Nephron (organoid): ENCODE measurements around the gene SH2D5.
A peak's percentile ranks its signal among the peaks of the same experiment; 100 is the strongest.

Source experiments
- H3K27ac Mint-ChIP-seq, 3 experiments: 2 replicates each; pipeline ENCODE4 v1.8.0; 2020; ENCODE audit warnings: mixed read lengths in 3 of 3, mild to moderate bottlenecking in 2 of 3, moderate library complexity in 1 of 3
- H3K27me3 Mint-ChIP-seq: 2 replicates; pipeline ENCODE4 v1.8.0; 2021; ENCODE audit warnings: low read depth, mild to moderate bottlenecking, moderate library complexity, mixed read lengths
- H3K36me3 Mint-ChIP-seq: 2 replicates; pipeline ENCODE4 v1.8.0; 2020; ENCODE audit warnings: low read depth, mixed read lengths
- H3K4me1 Mint-ChIP-seq: 2 replicates; pipeline ENCODE4 v1.8.0; 2020; ENCODE audit warnings: mixed read lengths
- H3K4me3 Mint-ChIP-seq, 3 experiments: 2 replicates each; pipeline ENCODE4 v1.8.0; 2020; ENCODE audit warnings: mild to moderate bottlenecking in 3 of 3, mixed read lengths in 3 of 3, moderate library complexity in 2 of 3
- H3K9me3 Mint-ChIP-seq: 2 replicates; pipeline ENCODE4 v1.8.0; 2020; ENCODE audit warnings: mixed read lengths
- CTCF ChIP-seq, 3 experiments: fragments of 200-600 bp; sonication (generic); IDR thresholded peaks; one replicate each; pipeline ENCODE4 v1.5.0; 2021; ENCODE audit warnings: antibody characterized with exemption in 3 of 3; ENCODE audit not compliant: unreplicated experiment in 3 of 3

The SH2D5 gene

GRCh38 chr1:20689645-20690056, 42.9 kb downstream of the SH2D5 start:
- Mint-ChIP-seq H3K9me3 (peaks cover 8% of the 10 kb centered on the region), H3K36me3 (no peaks in the 10 kb centered on the region), H3K4me3 (no peak overlapping the region), H3K4me1 (peaks cover 9% of the 10 kb centered on the region), H3K27ac (no peak overlapping the region), H3K27me3 (no peaks in the 10 kb centered on the region)
- TF ChIP-seq CTCF (IDR thresholded peaks at IDR 0.05; ENCODE audit: unreplicated experiment in 3 of 3), result no peak

GRCh38 chr1:20686883-20687725, 45.4 kb downstream of the SH2D5 start:
- no peaks in the 10 kb centered on the region for H3K36me3 Mint-ChIP-seq
- no peak overlapping the region for H3K4me3 Mint-ChIP-seq
- no peaks in the 10 kb centered on the region for H3K27me3 Mint-ChIP-seq
- H3K27ac Mint-ChIP-seq, result no peak overlapping the region
- peaks cover 9% of the 10 kb centered on the region for H3K4me1 Mint-ChIP-seq
- no peak for TF ChIP-seq CTCF (IDR thresholded peaks at IDR 0.05; ENCODE audit: unreplicated experiment in 3 of 3)
- H3K9me3 Mint-ChIP-seq, result peaks cover 3% of the 10 kb centered on the region

GRCh38 chr1:20685741-20686140, 46.8 kb downstream of the SH2D5 start:
- H3K4me1 Mint-ChIP-seq, result peaks cover 9% of the 10 kb centered on the region
- TF ChIP-seq CTCF (IDR thresholded peaks at IDR 0.05; ENCODE audit: unreplicated experiment in 3 of 3), result no peak
- H3K27ac Mint-ChIP-seq, result peak overlapping the region in 2 of 3 experiments; percentile 27 to 35
- H3K4me3 Mint-ChIP-seq, result no peak overlapping the region
- no peaks in the 10 kb centered on the region for H3K27me3 Mint-ChIP-seq
- H3K36me3 Mint-ChIP-seq, result no peaks in the 10 kb centered on the region
- H3K9me3 Mint-ChIP-seq, result no peaks in the 10 kb centered on the region

- H3K27me3 Mint-ChIP-seq, result no peaks in the 10 kb centered on the region
- H3K4me3 Mint-ChIP-seq, result no peak overlapping the region
- TF ChIP-seq CTCF (IDR thresholded peaks at IDR 0.05; ENCODE audit: unreplicated experiment in 3 of 3), result no peak
- no peaks in the 10 kb centered on the region for H3K9me3 Mint-ChIP-seq
- no peaks in the 10 kb centered on the region for H3K36me3 Mint-ChIP-seq
- peak overlapping the region; percentile 6 to 35 (median 27) for H3K27ac Mint-ChIP-seq
- peaks cover 9% of the 10 kb centered on the region for H3K4me1 Mint-ChIP-seq
These were observed 47.3 kb downstream of the SH2D5 start for GRCh38 chr1:20685099-20685662.

GRCh38 chr1:20684651-20685050, 47.9 kb downstream of the SH2D5 start:
- Mint-ChIP-seq H3K4me1 (peaks cover 9% of the 10 kb centered on the region), H3K27ac (peak overlapping the region in 1 of 3 experiments; percentile 6), H3K4me3 (no peak overlapping the region), H3K9me3 (no peaks in the 10 kb centered on the region), H3K27me3 (no peaks in the 10 kb centered on the region), H3K36me3 (no peaks in the 10 kb centered on the region)
- TF ChIP-seq CTCF (IDR thresholded peaks at IDR 0.05; ENCODE audit: unreplicated experiment in 3 of 3), result no peak
